IMR-90 (cell line): ENCODE results near the gene PAK6. TPM values are rescaled to one million over a fixed set of nuclear protein-coding genes. Genes with fewer than 3 reads are reported as not detected.

Source experiments
- ATAC-seq: fragments of 200-7000 bp; cut with Tn5 transposase; 2 replicates; pipeline ENCODE4 v1.9.1; 2020; ENCODE audit warnings: low read depth, mild to moderate bottlenecking, moderate library complexity
- BruUV-seq: library from RNA; stranded (reverse); fragments of 400-500 nt; replicated peaks from 2 replicates; lab custom pipeline; 2021; lab: Mats Ljungman, UMichigan
- CTCF ChIA-PET: fragments of 300-600 bp; formaldehyde crosslinking; extraction: SDS; loops from one replicate; lab custom pipeline; 2021; ENCODE audit warnings: antibody characterized with exemption; lab: Yijun Ruan, JAX
- POLR2A ChIA-PET: fragments of 300-600 bp; sonication (Branson Sonifier 250); formaldehyde crosslinking; loops from one replicate; lab custom pipeline; 2022; ENCODE audit warnings: antibody characterized with exemption; ENCODE audit not compliant: unreplicated experiment; lab: Charles Lee
- DNase-seq: peaks from one replicate; pipeline ENCODE4 v3.0.0; 2013
- H2AFZ ChIP-seq: replicated peaks from 2 replicates; pipeline ENCODE3; 2013; ENCODE audit warnings: low read length, mild to moderate bottlenecking; ENCODE audit not compliant: poor library complexity
- H2AK5ac ChIP-seq: 2 replicates; pipeline ENCODE4 v1.6.1; 2013; ENCODE audit warnings: low read depth, low read length, inconsistent platforms
- H2AK9ac ChIP-seq: replicated peaks from 2 replicates; pipeline ENCODE3; 2013; ENCODE audit warnings: mild to moderate bottlenecking, low read depth, low read length, moderate library complexity; ENCODE audit not compliant: poor library complexity
- H2BK120ac ChIP-seq: 2 replicates; pipeline ENCODE4 v1.6.1; 2013; ENCODE audit warnings: low read depth, low read length, inconsistent platforms
- H2BK15ac ChIP-seq: 3 replicates; pipeline ENCODE4 v1.6.1; 2013; ENCODE audit warnings: low read depth, low read length, inconsistent platforms
- H2BK20ac ChIP-seq: 2 replicates; pipeline ENCODE4 v1.6.1; 2013; ENCODE audit warnings: low read depth, mild to moderate bottlenecking, inconsistent platforms, low read length, moderate library complexity
- H2BK5ac ChIP-seq: 2 replicates; pipeline ENCODE4 v1.6.1; 2013; ENCODE audit warnings: mild to moderate bottlenecking, low read depth, low read length, inconsistent platforms; ENCODE audit not compliant: poor library complexity, severe bottlenecking
- H3K14ac ChIP-seq: replicated peaks from 2 replicates; pipeline ENCODE4 v1.6.1; 2013; ENCODE audit warnings: low read depth, low read length, inconsistent platforms
- H3K18ac ChIP-seq: 2 replicates; pipeline ENCODE4 v1.6.1; 2013; ENCODE audit warnings: low read depth, low read length, control low read depth
- H3K23ac ChIP-seq: 2 replicates; pipeline ENCODE4 v1.6.1; 2013; ENCODE audit warnings: low read depth, low read length, inconsistent platforms
- H3K27ac ChIP-seq: 2 replicates; pipeline ENCODE4 v1.5.1; 2013; ENCODE audit warnings: mild to moderate bottlenecking, control low read depth, low read length; ENCODE audit not compliant: insufficient read depth
- H3K27me3 ChIP-seq: 2 replicates; pipeline ENCODE4 v1.6.1; 2013; ENCODE audit warnings: low read length; ENCODE audit not compliant: control insufficient read depth, insufficient read depth
- H3K36me3 ChIP-seq: 2 replicates; pipeline ENCODE4 v1.6.1; 2013; ENCODE audit warnings: low read length, mixed read lengths; ENCODE audit not compliant: control insufficient read depth, insufficient read depth
- H3K4ac ChIP-seq: 2 replicates; pipeline ENCODE4 v1.6.1; 2013; ENCODE audit warnings: low read depth, low read length, inconsistent platforms
- H3K4me1 ChIP-seq: 2 replicates; pipeline ENCODE4 v1.6.1; 2013; ENCODE audit warnings: low read length, mixed read lengths; ENCODE audit not compliant: control insufficient read depth, insufficient read depth
- H3K4me2 ChIP-seq: 2 replicates; pipeline ENCODE4 v1.6.1; 2013; ENCODE audit warnings: low read depth, mild to moderate bottlenecking, control low read depth, low read length, moderate library complexity
- H3K4me3 ChIP-seq: 2 replicates; pipeline ENCODE4 v1.5.1; 2013; ENCODE audit warnings: low read depth, mild to moderate bottlenecking, control low read depth, low read length, moderate library complexity; ENCODE audit not compliant: insufficient read depth
- H3K56ac ChIP-seq: 2 replicates; pipeline ENCODE4 v1.6.1; 2013; ENCODE audit warnings: low read length, inconsistent platforms; ENCODE audit not compliant: insufficient read depth; ENCODE audit errors: extremely low read depth
- H3K79me1 ChIP-seq, 2 experiments: 2 replicates each; pipeline ENCODE4 v1.6.1; 2013; ENCODE audit warnings: low read length in 2 of 2, inconsistent platforms in 1 of 2, low read depth in 1 of 2
- H3K9ac ChIP-seq: 2 replicates; pipeline ENCODE4 v1.6.1; 2013; ENCODE audit warnings: low read depth, low read length, control low read depth
- H3K9me1 ChIP-seq: 2 replicates; pipeline ENCODE4 v1.6.1; 2013; ENCODE audit warnings: low read length, inconsistent platforms; ENCODE audit not compliant: insufficient read depth
- H3K9me3 ChIP-seq: 2 replicates; pipeline ENCODE4 v1.6.1; 2013; ENCODE audit warnings: low read length; ENCODE audit not compliant: control insufficient read depth, insufficient read depth
- H4K20me1 ChIP-seq: 2 replicates; pipeline ENCODE4 v1.6.1; 2013; ENCODE audit warnings: low read length, inconsistent platforms; ENCODE audit not compliant: insufficient read depth
- H4K5ac ChIP-seq: 2 replicates; pipeline ENCODE4 v1.6.1; 2013; ENCODE audit warnings: mild to moderate bottlenecking, low read depth, low read length, control low read depth
- H4K8ac ChIP-seq, 2 experiments: 2 replicates each; pipeline ENCODE4 v1.6.1; 2013; ENCODE audit warnings: low read depth in 2 of 2, low read length in 2 of 2, control low read depth in 1 of 2, inconsistent platforms in 1 of 2
- H4K91ac ChIP-seq: 2 replicates; pipeline ENCODE4 v1.6.1; 2013; ENCODE audit warnings: low read depth, low read length, inconsistent platforms; ENCODE audit not compliant: insufficient read depth
- CHD1 ChIP-seq: IDR thresholded peaks from 2 replicates; pipeline ENCODE4 v1.6.1; 2012; ENCODE audit warnings: low read depth, low read length, improper control_type of control experiment
- FOS ChIP-seq: fragments of 150-350 bp; IDR thresholded peaks from 2 replicates; pipeline ENCODE4 v1.6.1; 2016; ENCODE audit warnings: low read depth, low read length
- POLR2A ChIP-seq: IDR thresholded peaks from 2 replicates; pipeline ENCODE4 v1.6.1; 2012; ENCODE audit warnings: mild to moderate bottlenecking, low read depth, low read length
- RCOR1 ChIP-seq: IDR thresholded peaks from 2 replicates; pipeline ENCODE4 v1.6.1; 2012; ENCODE audit warnings: mild to moderate bottlenecking, low read length, improper control_type of control experiment; ENCODE audit not compliant: insufficient replicate concordance
- SMC3 ChIP-seq: fragments of 150-350 bp; IDR thresholded peaks from 2 replicates; pipeline ENCODE4 v1.6.1; 2016; ENCODE audit warnings: low read depth, mild to moderate bottlenecking, antibody characterized with exemption, low read length, moderate library complexity
- WGBS, 2 experiments: methylation state at CpG; one replicate each; pipeline versions ENCODE4 v1.1.5 to v1.1.7; 2013; ENCODE audit warnings: missing lambda C conversion rate in 2 of 2; ENCODE audit not compliant: insufficient read length in 1 of 2; ENCODE audit errors: extremely low coverage in 2 of 2; 5-methylcytosine and 5-hydroxymethylcytosine counted together
- dilution Hi-C: fragments of 300-500 bp; cut with HindIII; formaldehyde crosslinking; loops from one replicate; pipeline ENCODE4 v1.14.3; 2018; ENCODE audit warnings: low sequenced_read_pairs; ENCODE audit not compliant: unreplicated experiment
- in situ Hi-C: fragments of 300-500 bp; cut with MboI; formaldehyde crosslinking; loops from 3 replicates; pipeline ENCODE4 v1.14.3; 2019; ENCODE audit warnings: low sequenced_read_pairs, inconsistent platforms, mixed read lengths
- intact Hi-C: fragments of 100-400 bp; cut with micrococcal nuclease; formaldehyde crosslinking; loops from 2 replicates; pipeline ENCODE4 v1.10.0; 2022
- polyA plus RNA-seq, 3 experiments: library from polyadenylated mRNA; depleted of rRNA; stranded (reverse); fragments of >200 nt; gene quantifications; 2 replicates each; pipeline ENCODE4 v1.2.3, GENCODE V29; 2012; ENCODE audit warnings: low replicate concordance in 1 of 3
- total RNA-seq: library from RNA; depleted of rRNA; stranded (reverse); fragments of >200 nt; gene quantifications from 2 replicates; pipeline ENCODE4 v1.2.3, GENCODE V29; 2012
- TF ChIP-seq, protein P1 (sequence below): fragments of 150-350 bp; IDR thresholded peaks from 2 replicates; pipeline ENCODE4 v1.6.1; 2016; ENCODE audit warnings: low read depth, mild to moderate bottlenecking, low read length, moderate library complexity, borderline replicate concordance
- TF ChIP-seq, protein P2 (sequence below): conservative IDR thresholded peaks from 2 replicates; pipeline ENCODE4 v1.5.1; 2012; ENCODE audit warnings: mild to moderate bottlenecking, low read depth, low read length, improper control_type of control experiment

Gene PAK6
- total and polyA plus RNA-seq, 2 of the 4 experiments (the other 2 are of a cell fraction): 0.21 TPM; not detected in 1

DNA sequence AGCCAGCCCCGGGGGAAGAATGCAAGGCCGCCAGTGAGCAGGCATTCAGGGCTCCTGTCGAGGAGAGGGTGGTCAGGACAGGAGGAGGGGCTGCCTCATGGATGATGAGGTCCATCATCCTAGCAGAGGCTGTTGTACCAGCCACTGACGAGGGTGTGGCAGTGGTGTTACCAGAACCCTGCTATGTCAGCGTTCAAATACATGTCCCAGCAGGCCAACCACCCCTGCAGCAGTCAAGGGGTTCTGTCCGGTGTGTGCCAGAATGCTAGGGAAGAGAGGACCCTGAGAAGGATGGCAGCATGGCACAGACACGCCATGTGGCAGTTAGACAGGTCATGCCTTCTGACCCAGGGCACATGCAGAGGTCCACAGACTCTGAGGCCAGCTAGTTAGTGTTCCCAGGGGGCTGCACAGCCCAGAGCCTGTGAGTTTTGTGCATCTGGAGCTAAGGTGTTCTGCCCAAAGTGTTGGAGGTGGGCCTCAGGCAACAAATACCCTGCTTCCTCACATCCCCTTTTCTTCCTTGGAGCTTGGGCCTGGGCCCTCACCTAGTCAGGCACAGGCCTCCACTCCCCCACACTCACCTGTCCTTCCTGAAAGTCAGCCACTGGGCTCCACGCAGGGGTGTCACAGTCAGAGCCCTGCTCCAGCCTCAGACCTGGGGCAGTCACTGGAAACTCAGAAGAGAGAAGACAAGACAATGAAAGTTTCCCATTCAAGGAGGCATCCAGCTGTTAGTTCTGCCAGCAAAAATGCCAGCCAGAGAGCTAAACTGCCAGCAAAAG, 7.8 kb downstream of the PAK6 start:
- BruUV-seq: no TSS peak
- Histone ChIP-seq H3K23ac (no peak overlapping the region), H3K36me3 (no peaks in the 10 kb centered on the region)

More for the DNA sequence above, 7.8 kb downstream of the PAK6 start:
- Histone ChIP-seq H3K4me1 (no peaks in the 10 kb centered on the region), H4K5ac (no peak overlapping the region), H4K91ac (no peak overlapping the region), H3K14ac (no peak overlapping the region), H3K9me1 (no peaks in the 10 kb centered on the region), H2AK5ac (no peak overlapping the region), H3K4me3 (no peak overlapping the region), H3K4me2 (no peak overlapping the region), H3K27me3 (peaks cover 40% of the 10 kb centered on the region), H3K18ac (no peak overlapping the region), H4K8ac (no peak overlapping the region), H3K4ac (no peak overlapping the region), H2AK9ac (no peak overlapping the region), H3K79me1 (no peaks in the 10 kb centered on the region), H3K56ac (no peak overlapping the region), H2AFZ (no peak overlapping the region), H4K20me1 (no peaks in the 10 kb centered on the region), H2BK20ac (no peak overlapping the region), H3K27ac (no peak overlapping the region), H3K9ac (no peak overlapping the region), H3K9me3 (no peaks in the 10 kb centered on the region), H2BK5ac (no peak overlapping the region), H2BK120ac (no peak overlapping the region), H2BK15ac (no peak overlapping the region)
- dilution Hi-C loops: no loop called here
- WGBS, 2 experiments: 60% methylated on average over 1 of the region's 8 CpGs; no CpG with 5 or more reads in 1 of the 2 experiments
- in situ Hi-C loops: no loop called here
- POLR2A ChIA-PET: no interaction called here
- intact Hi-C loops: no loop called here
- CTCF ChIA-PET: no interaction called here
- TF ChIP-seq, protein P1, sequence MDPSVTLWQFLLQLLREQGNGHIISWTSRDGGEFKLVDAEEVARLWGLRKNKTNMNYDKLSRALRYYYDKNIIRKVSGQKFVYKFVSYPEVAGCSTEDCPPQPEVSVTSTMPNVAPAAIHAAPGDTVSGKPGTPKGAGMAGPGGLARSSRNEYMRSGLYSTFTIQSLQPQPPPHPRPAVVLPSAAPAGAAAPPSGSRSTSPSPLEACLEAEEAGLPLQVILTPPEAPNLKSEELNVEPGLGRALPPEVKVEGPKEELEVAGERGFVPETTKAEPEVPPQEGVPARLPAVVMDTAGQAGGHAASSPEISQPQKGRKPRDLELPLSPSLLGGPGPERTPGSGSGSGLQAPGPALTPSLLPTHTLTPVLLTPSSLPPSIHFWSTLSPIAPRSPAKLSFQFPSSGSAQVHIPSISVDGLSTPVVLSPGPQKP: no peak
- no peak for TF ChIP-seq SMC3
- TF ChIP-seq, protein P2, sequence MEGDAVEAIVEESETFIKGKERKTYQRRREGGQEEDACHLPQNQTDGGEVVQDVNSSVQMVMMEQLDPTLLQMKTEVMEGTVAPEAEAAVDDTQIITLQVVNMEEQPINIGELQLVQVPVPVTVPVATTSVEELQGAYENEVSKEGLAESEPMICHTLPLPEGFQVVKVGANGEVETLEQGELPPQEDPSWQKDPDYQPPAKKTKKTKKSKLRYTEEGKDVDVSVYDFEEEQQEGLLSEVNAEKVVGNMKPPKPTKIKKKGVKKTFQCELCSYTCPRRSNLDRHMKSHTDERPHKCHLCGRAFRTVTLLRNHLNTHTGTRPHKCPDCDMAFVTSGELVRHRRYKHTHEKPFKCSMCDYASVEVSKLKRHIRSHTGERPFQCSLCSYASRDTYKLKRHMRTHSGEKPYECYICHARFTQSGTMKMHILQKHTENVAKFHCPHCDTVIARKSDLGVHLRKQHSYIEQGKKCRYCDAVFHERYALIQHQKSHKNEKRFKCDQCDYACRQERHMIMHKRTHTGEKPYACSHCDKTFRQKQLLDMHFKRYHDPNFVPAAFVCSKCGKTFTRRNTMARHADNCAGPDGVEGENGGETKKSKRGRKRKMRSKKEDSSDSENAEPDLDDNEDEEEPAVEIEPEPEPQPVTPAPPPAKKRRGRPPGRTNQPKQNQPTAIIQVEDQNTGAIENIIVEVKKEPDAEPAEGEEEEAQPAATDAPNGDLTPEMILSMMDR: no peak
- no peak for TF ChIP-seq CHD1
- no peak for TF ChIP-seq RCOR1
- no peak for TF ChIP-seq POLR2A
- no peak for TF ChIP-seq FOS
- DNase-seq (no peak), ATAC-seq (no peak)
